ENCODE measurements around the gene DNM1.

DNA sequence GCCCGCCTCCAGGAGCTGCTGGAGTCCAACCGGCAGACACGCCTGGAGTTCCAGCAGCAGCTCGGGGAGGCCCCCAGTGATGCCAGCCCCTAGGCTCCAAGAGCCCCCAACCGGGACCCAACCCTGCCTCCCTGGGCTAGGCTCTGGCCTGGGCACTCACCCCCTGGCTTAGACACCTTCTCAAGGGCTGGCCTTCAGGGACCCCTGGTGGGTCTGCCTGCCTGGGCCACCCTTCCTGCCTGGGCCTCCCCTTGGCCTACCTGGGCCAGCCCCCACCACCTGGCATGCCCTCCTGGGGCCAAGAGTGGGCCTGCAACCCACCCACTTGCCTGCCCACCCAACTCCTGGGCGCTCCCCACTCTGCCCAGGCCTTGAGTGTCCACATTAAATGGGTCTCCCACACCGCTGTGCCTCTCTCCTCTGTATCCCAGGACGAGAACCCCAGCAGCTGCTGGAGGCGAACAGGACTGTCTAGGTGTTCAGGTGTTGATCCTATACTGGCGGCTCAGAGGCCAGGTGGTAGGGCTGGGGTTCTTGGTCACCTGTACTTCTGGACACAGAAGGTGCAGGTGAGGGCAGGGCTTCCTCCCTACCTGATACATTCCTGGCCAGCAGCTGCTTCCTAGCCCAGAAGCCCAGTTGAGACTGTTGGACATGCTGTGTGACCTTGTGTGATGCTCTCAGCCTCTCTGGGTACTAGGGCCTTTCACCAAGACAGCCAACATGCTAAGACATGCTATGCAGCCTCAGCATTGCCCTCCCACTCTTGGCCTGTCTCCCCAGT is 39.5 kb upstream of the DNM1 start:
- TF ChIP-seq, protein P1, sequence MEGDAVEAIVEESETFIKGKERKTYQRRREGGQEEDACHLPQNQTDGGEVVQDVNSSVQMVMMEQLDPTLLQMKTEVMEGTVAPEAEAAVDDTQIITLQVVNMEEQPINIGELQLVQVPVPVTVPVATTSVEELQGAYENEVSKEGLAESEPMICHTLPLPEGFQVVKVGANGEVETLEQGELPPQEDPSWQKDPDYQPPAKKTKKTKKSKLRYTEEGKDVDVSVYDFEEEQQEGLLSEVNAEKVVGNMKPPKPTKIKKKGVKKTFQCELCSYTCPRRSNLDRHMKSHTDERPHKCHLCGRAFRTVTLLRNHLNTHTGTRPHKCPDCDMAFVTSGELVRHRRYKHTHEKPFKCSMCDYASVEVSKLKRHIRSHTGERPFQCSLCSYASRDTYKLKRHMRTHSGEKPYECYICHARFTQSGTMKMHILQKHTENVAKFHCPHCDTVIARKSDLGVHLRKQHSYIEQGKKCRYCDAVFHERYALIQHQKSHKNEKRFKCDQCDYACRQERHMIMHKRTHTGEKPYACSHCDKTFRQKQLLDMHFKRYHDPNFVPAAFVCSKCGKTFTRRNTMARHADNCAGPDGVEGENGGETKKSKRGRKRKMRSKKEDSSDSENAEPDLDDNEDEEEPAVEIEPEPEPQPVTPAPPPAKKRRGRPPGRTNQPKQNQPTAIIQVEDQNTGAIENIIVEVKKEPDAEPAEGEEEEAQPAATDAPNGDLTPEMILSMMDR (IDR thresholded peaks at IDR 0.05) = no peak
- no peak for TF ChIP-seq POLR2A (IDR thresholded peaks at IDR 0.05)
